WTC11 (cell line): Measurements from ENCODE around the gene GLRA3. TPM values are rescaled to one million over a fixed set of nuclear protein-coding genes. Genes with fewer than 3 reads are reported as not detected.

Experiments used
- ATAC-seq: fragments of 200-7000 bp; cut with Tn5 transposase; 2 replicates; pipeline ENCODE4 v1.10.0; 2021; ENCODE audit warnings: mild to moderate bottlenecking, moderate library complexity
- CTCF ChIA-PET: fragments of 300-600 bp; sonication (Branson Sonifier 250); formaldehyde crosslinking; loops from one replicate; lab custom pipeline; 2021; ENCODE audit warnings: antibody characterized with exemption; lab: Charles Lee
- POLR2A ChIA-PET: fragments of 350-600 bp; sonication (Branson Sonifier 250); formaldehyde crosslinking; loops from one replicate; lab custom pipeline; 2021; ENCODE audit warnings: antibody characterized with exemption; lab: Charles Lee
- DNase-seq: peaks from one replicate; pipeline ENCODE4 v3.0.0; 2021; ENCODE audit warnings: low spot score
- H3K27ac Mint-ChIP-seq: 2 replicates; pipeline ENCODE4 v1.8.0; 2021; ENCODE audit warnings: mixed read lengths
- H3K27me3 Mint-ChIP-seq: 2 replicates; pipeline ENCODE4 v1.8.0; 2021; ENCODE audit warnings: low read depth, mild to moderate bottlenecking, moderate library complexity, mixed read lengths
- H3K36me3 Mint-ChIP-seq: 2 replicates; pipeline ENCODE4 v1.8.0; 2021; ENCODE audit warnings: mixed read lengths
- H3K4me1 Mint-ChIP-seq: 2 replicates; pipeline ENCODE4 v1.8.0; 2022; ENCODE audit warnings: mixed read lengths
- H3K4me3 Mint-ChIP-seq: 2 replicates; pipeline ENCODE4 v1.8.0; 2021; ENCODE audit warnings: mild to moderate bottlenecking, moderate library complexity, mixed read lengths
- H3K9me3 Mint-ChIP-seq: 2 replicates; pipeline ENCODE4 v1.8.0; 2021; ENCODE audit warnings: mixed read lengths
- AR ChIP-seq: fragments of 250-450 bp; sonication (Bioruptor Pico); IDR thresholded peaks from 2 replicates; pipeline ENCODE4 v1.9.0; 2021; ENCODE audit warnings: mild to moderate bottlenecking
- ESRRA ChIP-seq: sonication (generic); formaldehyde crosslinking; IDR thresholded peaks from 2 replicates; pipeline ENCODE4 v1.8.1; 2022; ENCODE audit warnings: mild to moderate bottlenecking, missing genetic modification reagents, borderline replicate concordance
- FOXJ3 ChIP-seq: sonication (generic); formaldehyde crosslinking; IDR thresholded peaks from 2 replicates; pipeline ENCODE4 v1.9.0; 2021; ENCODE audit warnings: missing genetic modification reagents, mild to moderate bottlenecking, borderline replicate concordance
- FOXP4 ChIP-seq: sonication (generic); formaldehyde crosslinking; IDR thresholded peaks from 2 replicates; pipeline ENCODE4 v1.8.0; 2022; ENCODE audit warnings: mild to moderate bottlenecking, missing genetic modification reagents
- IRF1 ChIP-seq: sonication (generic); formaldehyde crosslinking; IDR thresholded peaks from 2 replicates; pipeline ENCODE4 v1.8.0; 2023; ENCODE audit warnings: missing genetic modification reagents
- IRF2 ChIP-seq: sonication (generic); formaldehyde crosslinking; IDR thresholded peaks from 2 replicates; pipeline ENCODE4 v1.8.0; 2022; ENCODE audit warnings: low read depth, missing genetic modification reagents, borderline replicate concordance
- JAZF1 ChIP-seq: fragments of 250-450 bp; sonication (Bioruptor Pico); IDR thresholded peaks from 2 replicates; pipeline ENCODE4 v1.9.0; 2021; ENCODE audit warnings: moderate library complexity, mild to moderate bottlenecking, inconsistent platforms
- KAT7 ChIP-seq: sonication (generic); formaldehyde crosslinking; IDR thresholded peaks from 2 replicates; pipeline ENCODE4 v1.8.1; 2023; ENCODE audit warnings: missing genetic modification reagents, mild to moderate bottlenecking, borderline replicate concordance
- MLX ChIP-seq: sonication (generic); formaldehyde crosslinking; IDR thresholded peaks from 2 replicates; pipeline ENCODE4 v1.8.1; 2023; ENCODE audit warnings: mild to moderate bottlenecking, missing genetic modification reagents, moderate library complexity
- NFATC4 ChIP-seq: fragments of 250-450 bp; sonication (Bioruptor Pico); IDR thresholded peaks from 2 replicates; pipeline ENCODE4 v1.9.0; 2021; ENCODE audit warnings: mild to moderate bottlenecking
- NR2C2 ChIP-seq: sonication (generic); formaldehyde crosslinking; IDR thresholded peaks from 2 replicates; pipeline ENCODE4 v1.8.0; 2022; ENCODE audit warnings: mild to moderate bottlenecking, missing genetic modification reagents
- OVOL2 ChIP-seq: fragments of 250-450 bp; sonication (Bioruptor Pico); IDR thresholded peaks from 2 replicates; pipeline ENCODE4 v1.9.0; 2021; ENCODE audit warnings: mild to moderate bottlenecking, borderline replicate concordance
- PRDM15 ChIP-seq: sonication (generic); formaldehyde crosslinking; IDR thresholded peaks from 2 replicates; pipeline ENCODE4 v1.8.0; 2022; ENCODE audit warnings: missing genetic modification reagents
- RELA ChIP-seq: sonication (generic); formaldehyde crosslinking; IDR thresholded peaks from 2 replicates; pipeline ENCODE4 v1.8.1; 2022; ENCODE audit warnings: missing genetic modification reagents, mild to moderate bottlenecking, borderline replicate concordance
- RORB ChIP-seq: fragments of 250-450 bp; sonication (Bioruptor Pico); IDR thresholded peaks from 2 replicates; pipeline ENCODE4 v1.9.0; 2021; ENCODE audit warnings: mild to moderate bottlenecking
- SMAD4 ChIP-seq: sonication (generic); formaldehyde crosslinking; IDR thresholded peaks from 2 replicates; pipeline ENCODE4 v1.8.0; 2022; ENCODE audit warnings: mild to moderate bottlenecking, missing genetic modification reagents
- TP53 ChIP-seq: sonication (generic); formaldehyde crosslinking; IDR thresholded peaks from 2 replicates; pipeline ENCODE4 v1.8.1; 2023; ENCODE audit warnings: mild to moderate bottlenecking, missing genetic modification reagents
- ZNF232 ChIP-seq: sonication (generic); formaldehyde crosslinking; IDR thresholded peaks from 2 replicates; pipeline ENCODE4 v1.8.0; 2022; ENCODE audit warnings: mild to moderate bottlenecking, missing genetic modification reagents
- ZNF281 ChIP-seq: sonication (generic); formaldehyde crosslinking; IDR thresholded peaks from 2 replicates; pipeline ENCODE4 v1.8.0; 2023; ENCODE audit warnings: mild to moderate bottlenecking, missing genetic modification reagents
- ZSCAN18 ChIP-seq: fragments of 250-450 bp; sonication (Bioruptor Pico); IDR thresholded peaks from 2 replicates; pipeline ENCODE4 v2.1.2; 2022; ENCODE audit warnings: mild to moderate bottlenecking, moderate library complexity
- total RNA-seq: library from RNA; stranded (reverse); gene quantifications from 3 replicates; pipeline ENCODE4 v1.2.3, GENCODE V29; 2021

Gene GLRA3
- total RNA-seq, 1 experiment from 2014 or later = 0.15 TPM

- Mint-ChIP-seq H3K27ac (no peak overlapping the region), H3K4me1 (peaks cover 15% of the 10 kb centered on the region), H3K4me3 (no peak overlapping the region)
- CTCF ChIA-PET = no interaction called here
- TF ChIP-seq FOXJ3 (CRISPR knock-in tag) = no peak
- no peak for TF ChIP-seq IRF2 (CRISPR knock-in tag)
- TF ChIP-seq KAT7 (CRISPR knock-in tag) = no peak
- no peak for TF ChIP-seq IRF1 (CRISPR knock-in tag)
- TF ChIP-seq ZNF232 (CRISPR knock-in tag) = no peak
- no peak for TF ChIP-seq NFATC4 (CRISPR knock-in tag)
- no peak for TF ChIP-seq AR
- TF ChIP-seq TP53 = no peak
- no peak for TF ChIP-seq NR2C2 (CRISPR knock-in tag)
- TF ChIP-seq ZSCAN18 (CRISPR knock-in tag) = no peak
- no peak for TF ChIP-seq ZNF281 (CRISPR knock-in tag)
- TF ChIP-seq RELA (CRISPR knock-in tag) = no peak
- no peak for TF ChIP-seq JAZF1 (CRISPR knock-in tag)
- no peak for TF ChIP-seq ESRRA (CRISPR knock-in tag)
- TF ChIP-seq, all 79 proteins: peak for 0
- H3K27me3 Mint-ChIP-seq = no peaks in the 10 kb centered on the region
- DNase-seq = no peak
- peaks cover 23% of the 10 kb centered on the region for H3K9me3 Mint-ChIP-seq
- POLR2A ChIA-PET = no interaction called here
- ATAC-seq = no peak
- H3K36me3 Mint-ChIP-seq = no peaks in the 10 kb centered on the region; the same call in 1 of the 2 replicates
These were observed 42.4 kb upstream of the GLRA3 start for GRCh38 chr4:174871407-174871806.

GRCh38 chr4:174870311-174870710 is 41.3 kb upstream of the GLRA3 start:
- peaks cover 30% of the 10 kb centered on the region for H3K9me3 Mint-ChIP-seq
- ChIA-PET POLR2A (no interaction called here), CTCF (no interaction called here)
- H3K4me3 Mint-ChIP-seq = no peak overlapping the region
- H3K36me3 Mint-ChIP-seq = no peaks in the 10 kb centered on the region; the same call in 1 of the 2 replicates
- H3K4me1 Mint-ChIP-seq = peaks cover 15% of the 10 kb centered on the region
- ATAC-seq (no peak), DNase-seq (no peak)
- no peaks in the 10 kb centered on the region for H3K27me3 Mint-ChIP-seq
- no peak overlapping the region for H3K27ac Mint-ChIP-seq
- TF ChIP-seq FOXP4 (CRISPR knock-in tag) = no peak
- TF ChIP-seq MLX (CRISPR knock-in tag) = no peak
- no peak for TF ChIP-seq NR2C2 (CRISPR knock-in tag)
- TF ChIP-seq SMAD4 (CRISPR knock-in tag) = no peak
- no peak for TF ChIP-seq PRDM15 (CRISPR knock-in tag)
- no peak for TF ChIP-seq RORB (CRISPR knock-in tag)
- TF ChIP-seq OVOL2 (CRISPR knock-in tag) = no peak
- no peak for TF ChIP-seq IRF1 (CRISPR knock-in tag)
- TF ChIP-seq FOXJ3 (CRISPR knock-in tag) = no peak
